ENCODE results near the gene PMEL.
A peak's percentile ranks its signal among the peaks of the same experiment; 100 is the strongest.

PMEL gene

GRCh38 chr12:55937981-55938380 lies 27.9 kb downstream of the PMEL start:
- TF ChIP-seq, protein P1, sequence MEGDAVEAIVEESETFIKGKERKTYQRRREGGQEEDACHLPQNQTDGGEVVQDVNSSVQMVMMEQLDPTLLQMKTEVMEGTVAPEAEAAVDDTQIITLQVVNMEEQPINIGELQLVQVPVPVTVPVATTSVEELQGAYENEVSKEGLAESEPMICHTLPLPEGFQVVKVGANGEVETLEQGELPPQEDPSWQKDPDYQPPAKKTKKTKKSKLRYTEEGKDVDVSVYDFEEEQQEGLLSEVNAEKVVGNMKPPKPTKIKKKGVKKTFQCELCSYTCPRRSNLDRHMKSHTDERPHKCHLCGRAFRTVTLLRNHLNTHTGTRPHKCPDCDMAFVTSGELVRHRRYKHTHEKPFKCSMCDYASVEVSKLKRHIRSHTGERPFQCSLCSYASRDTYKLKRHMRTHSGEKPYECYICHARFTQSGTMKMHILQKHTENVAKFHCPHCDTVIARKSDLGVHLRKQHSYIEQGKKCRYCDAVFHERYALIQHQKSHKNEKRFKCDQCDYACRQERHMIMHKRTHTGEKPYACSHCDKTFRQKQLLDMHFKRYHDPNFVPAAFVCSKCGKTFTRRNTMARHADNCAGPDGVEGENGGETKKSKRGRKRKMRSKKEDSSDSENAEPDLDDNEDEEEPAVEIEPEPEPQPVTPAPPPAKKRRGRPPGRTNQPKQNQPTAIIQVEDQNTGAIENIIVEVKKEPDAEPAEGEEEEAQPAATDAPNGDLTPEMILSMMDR (IDR thresholded peaks at IDR 0.05; ENCODE audit: extremely low read depth, missing control alignments), result no peak
- no peak for DNase-seq (ENCODE audit: low spot score)

DNA sequence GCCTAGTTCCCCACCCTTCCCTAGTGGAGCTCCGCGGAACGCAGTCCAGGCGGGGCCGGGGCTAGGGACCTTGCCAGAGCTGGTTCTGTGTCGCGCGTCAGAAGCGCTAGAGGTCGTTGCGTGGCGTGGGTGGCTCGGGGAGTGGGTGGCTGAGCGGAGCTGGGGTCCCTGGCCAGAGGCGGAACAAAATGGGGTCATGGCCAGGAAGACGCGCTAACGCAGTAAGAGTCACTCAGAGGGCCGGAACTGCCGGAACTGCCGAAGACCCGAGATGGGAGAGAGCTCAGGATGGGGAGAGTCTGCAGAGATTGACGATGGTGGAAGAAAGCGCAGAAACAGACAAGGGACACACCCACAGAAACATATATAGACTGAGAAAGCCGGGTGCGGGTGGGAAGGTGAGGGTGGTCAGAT lies 30.1 kb downstream of the PMEL start:
- no peak for DNase-seq (ENCODE audit: low spot score)

GRCh38 chr12:55934773-55935172 lies 31.1 kb downstream of the PMEL start:
- TF ChIP-seq, protein P1 (IDR thresholded peaks at IDR 0.05; ENCODE audit: extremely low read depth, missing control alignments), result no peak
- no peak for DNase-seq (ENCODE audit: low spot score)

More for the DNA sequence above, 30.1 kb downstream of the PMEL start:
- TF ChIP-seq, protein P1 (IDR thresholded peaks at IDR 0.05; ENCODE audit: extremely low read depth, missing control alignments), result no peak

DNA sequence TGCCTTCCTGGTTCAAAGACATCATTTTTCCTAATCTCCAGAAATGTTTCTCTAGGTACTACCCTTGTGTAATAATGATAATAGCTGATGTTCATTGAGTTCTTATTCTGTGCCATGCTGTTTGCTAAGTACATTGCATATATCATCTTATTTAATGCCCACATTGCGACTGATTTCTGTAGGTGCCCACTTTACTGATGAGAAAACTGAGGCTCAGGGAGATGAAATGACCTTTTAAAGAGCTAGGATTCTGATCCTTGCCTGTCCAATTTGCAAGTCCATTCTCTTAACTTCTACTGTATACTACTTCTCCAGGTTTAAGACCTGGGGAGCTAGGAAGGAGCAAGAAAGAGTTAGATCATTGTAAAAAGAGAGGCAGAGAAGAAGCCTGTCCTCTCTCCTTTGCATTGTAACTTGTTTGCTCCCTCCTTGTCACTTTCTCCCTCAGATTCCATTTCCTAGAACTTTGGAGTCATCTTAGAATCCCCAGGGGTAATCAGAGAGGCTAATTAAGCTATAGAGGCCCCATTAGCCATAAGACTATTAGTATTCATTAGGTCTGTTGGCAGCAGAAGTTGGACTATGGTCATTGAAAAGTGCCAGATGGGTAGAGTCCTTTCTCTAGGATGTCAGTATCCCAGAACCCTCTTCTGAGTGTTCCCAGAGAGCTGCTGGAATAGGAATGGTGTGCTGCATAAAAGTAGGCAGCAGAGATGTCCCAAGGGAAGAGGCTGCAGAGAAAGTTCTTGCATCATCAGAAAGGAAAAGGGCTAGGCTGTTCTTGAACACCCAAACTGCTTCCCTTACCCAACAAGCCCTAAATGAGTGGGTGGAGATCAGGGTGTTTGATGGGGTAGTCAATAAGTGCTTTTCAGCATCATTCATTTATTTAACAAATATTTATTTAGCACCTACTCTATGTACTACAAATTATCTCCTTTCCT lies 31.8 kb downstream of the PMEL start:
- no peak for DNase-seq (ENCODE audit: low spot score)
- TF ChIP-seq, protein P1 (IDR thresholded peaks at IDR 0.05; ENCODE audit: extremely low read depth, missing control alignments), result no peak

DNA sequence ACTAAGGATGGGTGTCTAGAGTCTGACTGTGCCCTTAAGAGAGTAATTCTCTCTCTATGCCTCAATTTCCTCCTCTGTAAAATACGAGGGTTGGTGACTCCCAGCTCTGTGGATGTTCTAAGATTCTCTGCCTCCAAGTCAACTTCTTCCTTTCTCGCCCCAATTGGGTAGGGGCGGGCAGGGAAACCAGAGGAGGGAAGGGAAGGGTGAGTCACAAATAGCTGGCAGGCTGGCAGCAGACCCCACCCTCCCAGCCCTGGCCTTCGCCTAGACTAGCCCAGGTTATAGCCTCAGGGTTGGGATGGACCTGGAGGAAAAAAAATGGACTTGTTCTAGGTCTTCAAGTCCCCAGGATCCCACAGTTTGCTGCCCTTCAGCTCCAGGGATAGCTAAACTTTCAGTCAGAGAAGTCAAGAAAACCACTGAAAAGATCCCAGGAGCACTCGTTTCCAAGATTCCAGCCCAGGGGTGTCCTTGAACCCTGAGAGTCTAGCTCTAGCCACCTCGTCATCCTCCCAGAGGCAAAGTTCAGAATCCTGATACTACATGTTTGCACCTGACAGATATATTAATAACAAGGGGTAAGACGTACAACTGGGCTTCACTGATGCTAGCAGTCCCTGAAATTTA lies 32.6 kb downstream of the PMEL start:
- DNase-seq (ENCODE audit: low spot score), result no peak
- TF ChIP-seq, protein P1 (IDR thresholded peaks at IDR 0.05; ENCODE audit: extremely low read depth, missing control alignments), result no peak

DNA sequence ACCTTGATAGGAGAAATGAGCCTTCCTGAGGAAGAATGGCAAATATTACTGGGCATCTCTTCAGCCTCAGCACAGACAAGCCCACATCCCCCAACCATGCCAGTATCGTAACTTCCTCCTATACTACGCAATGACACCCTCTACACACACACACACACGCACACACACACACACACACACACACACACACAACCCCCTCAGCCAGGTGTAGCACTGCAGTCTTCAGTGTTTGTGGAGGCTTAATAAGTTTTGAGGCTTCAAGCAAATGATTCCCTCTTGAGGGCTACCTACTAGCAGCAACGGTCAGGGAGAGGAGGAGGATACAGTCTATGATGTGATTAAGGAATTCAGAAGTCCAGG lies 33.3 kb downstream of the PMEL start:
- TF ChIP-seq, protein P1 (IDR thresholded peaks at IDR 0.05; ENCODE audit: extremely low read depth, missing control alignments), result no peak
- peak; percentile 61 for DNase-seq (ENCODE audit: low spot score)
